OCI-LY1 (cell line): ENCODE measurements around the gene ACO2.

ENCODE experiments used
- CTCF ChIP-seq: fragments of 200-600 bp; sonication (generic), shearing (Covaris generic); IDR thresholded peaks from 2 replicates; pipeline ENCODE4 v1.5.1; 2017; ENCODE audit warnings: mild to moderate bottlenecking, antibody characterized with exemption, low read length, moderate library complexity, mixed read lengths
- EZH2 ChIP-seq: fragments of 200-600 bp; sonication (generic), shearing (Covaris generic); IDR thresholded peaks from 2 replicates; pipeline ENCODE4 v1.8.0; 2017; ENCODE audit warnings: borderline replicate concordance, mixed run types, mild to moderate bottlenecking, antibody characterized with exemption, low read length, moderate library complexity, mixed read lengths

GRCh38 chr22:41551877-41552582, 83.1 kb downstream of the ACO2 start:
- no peak for TF ChIP-seq CTCF
- TF ChIP-seq EZH2, result no peak
